IMR-90 (cell line): Measurements from ENCODE around the gene TBC1D22A. TPM values are rescaled to one million over a fixed set of nuclear protein-coding genes. Genes with fewer than 3 reads are reported as not detected.

Experiments
- ATAC-seq: fragments of 200-7000 bp; cut with Tn5 transposase; 2 replicates; pipeline ENCODE4 v1.9.1; 2020; ENCODE audit warnings: low read depth, mild to moderate bottlenecking, moderate library complexity
- BruUV-seq: library from RNA; stranded (reverse); fragments of 400-500 nt; replicated peaks from 2 replicates; lab custom pipeline; 2021; lab: Mats Ljungman, UMichigan
- CTCF ChIA-PET: fragments of 300-600 bp; formaldehyde crosslinking; extraction: SDS; loops from one replicate; lab custom pipeline; 2021; ENCODE audit warnings: antibody characterized with exemption; lab: Yijun Ruan, JAX
- POLR2A ChIA-PET: fragments of 300-600 bp; sonication (Branson Sonifier 250); formaldehyde crosslinking; loops from one replicate; lab custom pipeline; 2022; ENCODE audit warnings: antibody characterized with exemption; ENCODE audit not compliant: unreplicated experiment; lab: Charles Lee
- DNase-seq: peaks from one replicate; pipeline ENCODE4 v3.0.0; 2013
- H2AFZ ChIP-seq: replicated peaks from 2 replicates; pipeline ENCODE3; 2013; ENCODE audit warnings: low read length, mild to moderate bottlenecking; ENCODE audit not compliant: poor library complexity
- H2AK5ac ChIP-seq: 2 replicates; pipeline ENCODE4 v1.6.1; 2013; ENCODE audit warnings: low read depth, low read length, inconsistent platforms
- H2AK9ac ChIP-seq: replicated peaks from 2 replicates; pipeline ENCODE3; 2013; ENCODE audit warnings: mild to moderate bottlenecking, low read depth, low read length, moderate library complexity; ENCODE audit not compliant: poor library complexity
- H2BK120ac ChIP-seq: 2 replicates; pipeline ENCODE4 v1.6.1; 2013; ENCODE audit warnings: low read depth, low read length, inconsistent platforms
- H2BK15ac ChIP-seq: 3 replicates; pipeline ENCODE4 v1.6.1; 2013; ENCODE audit warnings: low read depth, low read length, inconsistent platforms
- H2BK20ac ChIP-seq: 2 replicates; pipeline ENCODE4 v1.6.1; 2013; ENCODE audit warnings: low read depth, mild to moderate bottlenecking, inconsistent platforms, low read length, moderate library complexity
- H2BK5ac ChIP-seq: 2 replicates; pipeline ENCODE4 v1.6.1; 2013; ENCODE audit warnings: mild to moderate bottlenecking, low read depth, low read length, inconsistent platforms; ENCODE audit not compliant: poor library complexity, severe bottlenecking
- H3K14ac ChIP-seq: replicated peaks from 2 replicates; pipeline ENCODE4 v1.6.1; 2013; ENCODE audit warnings: low read depth, low read length, inconsistent platforms
- H3K18ac ChIP-seq: 2 replicates; pipeline ENCODE4 v1.6.1; 2013; ENCODE audit warnings: low read depth, low read length, control low read depth
- H3K23ac ChIP-seq: 2 replicates; pipeline ENCODE4 v1.6.1; 2013; ENCODE audit warnings: low read depth, low read length, inconsistent platforms
- H3K27ac ChIP-seq: 2 replicates; pipeline ENCODE4 v1.5.1; 2013; ENCODE audit warnings: mild to moderate bottlenecking, control low read depth, low read length; ENCODE audit not compliant: insufficient read depth
- H3K27me3 ChIP-seq: 2 replicates; pipeline ENCODE4 v1.6.1; 2013; ENCODE audit warnings: low read length; ENCODE audit not compliant: control insufficient read depth, insufficient read depth
- H3K36me3 ChIP-seq: 2 replicates; pipeline ENCODE4 v1.6.1; 2013; ENCODE audit warnings: low read length, mixed read lengths; ENCODE audit not compliant: control insufficient read depth, insufficient read depth
- H3K4ac ChIP-seq: 2 replicates; pipeline ENCODE4 v1.6.1; 2013; ENCODE audit warnings: low read depth, low read length, inconsistent platforms
- H3K4me1 ChIP-seq: 2 replicates; pipeline ENCODE4 v1.6.1; 2013; ENCODE audit warnings: low read length, mixed read lengths; ENCODE audit not compliant: control insufficient read depth, insufficient read depth
- H3K4me2 ChIP-seq: 2 replicates; pipeline ENCODE4 v1.6.1; 2013; ENCODE audit warnings: low read depth, mild to moderate bottlenecking, control low read depth, low read length, moderate library complexity
- H3K4me3 ChIP-seq: 2 replicates; pipeline ENCODE4 v1.5.1; 2013; ENCODE audit warnings: low read depth, mild to moderate bottlenecking, control low read depth, low read length, moderate library complexity; ENCODE audit not compliant: insufficient read depth
- H3K56ac ChIP-seq: 2 replicates; pipeline ENCODE4 v1.6.1; 2013; ENCODE audit warnings: low read length, inconsistent platforms; ENCODE audit not compliant: insufficient read depth; ENCODE audit errors: extremely low read depth
- H3K79me1 ChIP-seq, 2 experiments: 2 replicates each; pipeline ENCODE4 v1.6.1; 2013; ENCODE audit warnings: low read length in 2 of 2, inconsistent platforms in 1 of 2, low read depth in 1 of 2
- H3K9ac ChIP-seq: 2 replicates; pipeline ENCODE4 v1.6.1; 2013; ENCODE audit warnings: low read depth, low read length, control low read depth
- H3K9me1 ChIP-seq: 2 replicates; pipeline ENCODE4 v1.6.1; 2013; ENCODE audit warnings: low read length, inconsistent platforms; ENCODE audit not compliant: insufficient read depth
- H3K9me3 ChIP-seq: 2 replicates; pipeline ENCODE4 v1.6.1; 2013; ENCODE audit warnings: low read length; ENCODE audit not compliant: control insufficient read depth, insufficient read depth
- H4K20me1 ChIP-seq: 2 replicates; pipeline ENCODE4 v1.6.1; 2013; ENCODE audit warnings: low read length, inconsistent platforms; ENCODE audit not compliant: insufficient read depth
- H4K5ac ChIP-seq: 2 replicates; pipeline ENCODE4 v1.6.1; 2013; ENCODE audit warnings: mild to moderate bottlenecking, low read depth, low read length, control low read depth
- H4K8ac ChIP-seq, 2 experiments: 2 replicates each; pipeline ENCODE4 v1.6.1; 2013; ENCODE audit warnings: low read depth in 2 of 2, low read length in 2 of 2, control low read depth in 1 of 2, inconsistent platforms in 1 of 2
- H4K91ac ChIP-seq: 2 replicates; pipeline ENCODE4 v1.6.1; 2013; ENCODE audit warnings: low read depth, low read length, inconsistent platforms; ENCODE audit not compliant: insufficient read depth
- CHD1 ChIP-seq: IDR thresholded peaks from 2 replicates; pipeline ENCODE4 v1.6.1; 2012; ENCODE audit warnings: low read depth, low read length, improper control_type of control experiment
- MAFK ChIP-seq: IDR thresholded peaks from 2 replicates; pipeline ENCODE4 v1.6.1; 2012; ENCODE audit warnings: low read depth, low read length, improper control_type of control experiment
- MAZ ChIP-seq: IDR thresholded peaks from 2 replicates; pipeline ENCODE4 v1.6.1; 2012; ENCODE audit warnings: low read depth, mild to moderate bottlenecking, low read length, improper control_type of control experiment, moderate library complexity, borderline replicate concordance
- MXI1 ChIP-seq: IDR thresholded peaks from 2 replicates; pipeline ENCODE4 v1.6.1; 2012; ENCODE audit warnings: low read depth, mild to moderate bottlenecking, low read length, moderate library complexity, borderline replicate concordance
- POLR2A ChIP-seq: IDR thresholded peaks from 2 replicates; pipeline ENCODE4 v1.6.1; 2012; ENCODE audit warnings: mild to moderate bottlenecking, low read depth, low read length
- RCOR1 ChIP-seq: IDR thresholded peaks from 2 replicates; pipeline ENCODE4 v1.6.1; 2012; ENCODE audit warnings: mild to moderate bottlenecking, low read length, improper control_type of control experiment; ENCODE audit not compliant: insufficient replicate concordance
- SMC3 ChIP-seq: fragments of 150-350 bp; IDR thresholded peaks from 2 replicates; pipeline ENCODE4 v1.6.1; 2016; ENCODE audit warnings: low read depth, mild to moderate bottlenecking, antibody characterized with exemption, low read length, moderate library complexity
- WGBS, 2 experiments: methylation state at CpG; one replicate each; pipeline versions ENCODE4 v1.1.5 to v1.1.7; 2013; ENCODE audit warnings: missing lambda C conversion rate in 2 of 2; ENCODE audit not compliant: insufficient read length in 1 of 2; ENCODE audit errors: extremely low coverage in 2 of 2; 5-methylcytosine and 5-hydroxymethylcytosine counted together
- dilution Hi-C: fragments of 300-500 bp; cut with HindIII; formaldehyde crosslinking; loops from one replicate; pipeline ENCODE4 v1.14.3; 2018; ENCODE audit warnings: low sequenced_read_pairs; ENCODE audit not compliant: unreplicated experiment
- in situ Hi-C: fragments of 300-500 bp; cut with MboI; formaldehyde crosslinking; loops from 3 replicates; pipeline ENCODE4 v1.14.3; 2019; ENCODE audit warnings: low sequenced_read_pairs, inconsistent platforms, mixed read lengths
- intact Hi-C: fragments of 100-400 bp; cut with micrococcal nuclease; formaldehyde crosslinking; loops from 2 replicates; pipeline ENCODE4 v1.10.0; 2022
- polyA plus RNA-seq, 3 experiments: library from polyadenylated mRNA; depleted of rRNA; stranded (reverse); fragments of >200 nt; gene quantifications; 2 replicates each; pipeline ENCODE4 v1.2.3, GENCODE V29; 2012; ENCODE audit warnings: low replicate concordance in 1 of 3
- total RNA-seq: library from RNA; depleted of rRNA; stranded (reverse); fragments of >200 nt; gene quantifications from 2 replicates; pipeline ENCODE4 v1.2.3, GENCODE V29; 2012
- TF ChIP-seq, protein P1 (sequence below): fragments of 150-350 bp; IDR thresholded peaks from 2 replicates; pipeline ENCODE4 v1.6.1; 2017; ENCODE audit warnings: mild to moderate bottlenecking, antibody characterized with exemption, low read length, low read depth
- TF ChIP-seq, protein P2 (sequence below): fragments of 150-350 bp; IDR thresholded peaks from 2 replicates; pipeline ENCODE4 v1.6.1; 2016; ENCODE audit warnings: low read depth, mild to moderate bottlenecking, low read length, moderate library complexity, borderline replicate concordance
- TF ChIP-seq, protein P3 (sequence below): conservative IDR thresholded peaks from 2 replicates; pipeline ENCODE4 v1.5.1; 2012; ENCODE audit warnings: mild to moderate bottlenecking, low read depth, low read length, improper control_type of control experiment

Gene TBC1D22A
- total and polyA plus RNA-seq, 2 of the 4 experiments (the other 2 are of a cell fraction): 9.0 to 16.7 TPM

DNA sequence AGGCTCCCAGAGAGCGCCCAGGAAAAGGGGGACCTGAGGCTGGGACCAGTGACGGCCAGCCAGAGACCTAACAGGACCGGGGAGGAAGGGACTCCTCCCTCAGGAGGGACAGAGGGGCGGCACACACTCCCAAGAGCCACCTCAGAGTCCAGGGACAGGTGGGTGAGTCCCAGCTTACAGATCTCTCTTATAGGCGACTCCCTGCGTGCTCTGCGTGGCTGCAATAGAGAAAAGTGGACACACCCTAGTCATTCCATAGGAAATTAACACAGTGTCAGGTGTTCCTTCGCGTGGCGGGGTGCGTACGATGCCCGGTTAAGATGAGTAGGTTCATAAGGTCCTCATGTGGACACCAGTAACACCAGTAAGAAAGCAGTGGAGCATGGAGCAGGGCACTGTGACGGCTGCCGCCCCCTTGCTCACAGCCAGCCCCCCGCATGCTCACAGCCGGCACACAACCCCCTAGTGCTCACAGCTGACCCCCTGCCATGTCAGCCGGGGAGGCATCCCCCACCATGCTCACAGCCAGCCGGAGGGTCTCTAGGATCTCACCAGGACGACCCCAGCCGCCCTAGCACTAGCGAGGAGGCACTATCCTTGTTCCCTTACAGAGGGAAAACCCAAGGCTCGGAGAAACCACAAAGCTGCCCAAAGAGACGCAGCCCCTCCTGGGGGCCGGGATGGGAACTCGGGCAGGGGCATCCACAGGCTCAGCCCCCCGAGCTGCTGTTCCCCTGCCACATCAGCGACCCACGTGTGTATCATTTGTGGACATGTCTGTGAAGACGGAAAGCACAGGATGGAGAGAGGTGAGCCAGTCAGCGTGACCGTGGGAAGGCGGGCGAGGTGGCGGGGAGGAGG, 426.8 kb downstream of the TBC1D22A start:
- Histone ChIP-seq H3K23ac (no peak overlapping the region), H3K9me1 (no peaks in the 10 kb centered on the region), H3K4me2 (no peak overlapping the region), H3K9me3 (peaks cover 3% of the 10 kb centered on the region; the same call in 1 of the 2 replicates), H4K20me1 (no peaks in the 10 kb centered on the region), H2AFZ (no peak overlapping the region), H3K27me3 (no peaks in the 10 kb centered on the region), H3K56ac (no peak overlapping the region), H3K4me1 (no peaks in the 10 kb centered on the region), H2BK120ac (no peak overlapping the region), H2AK9ac (no peak overlapping the region), H3K27ac (no peak overlapping the region), H4K5ac (no peak overlapping the region), H2BK20ac (no peak overlapping the region), H2BK15ac (no peak overlapping the region), H2BK5ac (no peak overlapping the region), H3K14ac (no peak overlapping the region), H3K4me3 (no peak overlapping the region), H3K9ac (no peak overlapping the region), H3K79me1 (no peaks in the 10 kb centered on the region), H3K36me3 (no peaks in the 10 kb centered on the region), H2AK5ac (no peak overlapping the region), H3K4ac (no peak overlapping the region), H4K8ac (no peak overlapping the region), H4K91ac (no peak overlapping the region), H3K18ac (no peak overlapping the region)
- TF ChIP-seq, protein P1, sequence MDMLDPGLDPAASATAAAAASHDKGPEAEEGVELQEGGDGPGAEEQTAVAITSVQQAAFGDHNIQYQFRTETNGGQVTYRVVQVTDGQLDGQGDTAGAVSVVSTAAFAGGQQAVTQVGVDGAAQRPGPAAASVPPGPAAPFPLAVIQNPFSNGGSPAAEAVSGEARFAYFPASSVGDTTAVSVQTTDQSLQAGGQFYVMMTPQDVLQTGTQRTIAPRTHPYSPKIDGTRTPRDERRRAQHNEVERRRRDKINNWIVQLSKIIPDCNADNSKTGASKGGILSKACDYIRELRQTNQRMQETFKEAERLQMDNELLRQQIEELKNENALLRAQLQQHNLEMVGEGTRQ: no peak
- TF ChIP-seq MXI1 (no peak), RCOR1 (no peak), CHD1 (no peak), MAFK (no peak), POLR2A (no peak), SMC3 (no peak), MAZ (no peak)
- TF ChIP-seq, protein P2, sequence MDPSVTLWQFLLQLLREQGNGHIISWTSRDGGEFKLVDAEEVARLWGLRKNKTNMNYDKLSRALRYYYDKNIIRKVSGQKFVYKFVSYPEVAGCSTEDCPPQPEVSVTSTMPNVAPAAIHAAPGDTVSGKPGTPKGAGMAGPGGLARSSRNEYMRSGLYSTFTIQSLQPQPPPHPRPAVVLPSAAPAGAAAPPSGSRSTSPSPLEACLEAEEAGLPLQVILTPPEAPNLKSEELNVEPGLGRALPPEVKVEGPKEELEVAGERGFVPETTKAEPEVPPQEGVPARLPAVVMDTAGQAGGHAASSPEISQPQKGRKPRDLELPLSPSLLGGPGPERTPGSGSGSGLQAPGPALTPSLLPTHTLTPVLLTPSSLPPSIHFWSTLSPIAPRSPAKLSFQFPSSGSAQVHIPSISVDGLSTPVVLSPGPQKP: no peak
- TF ChIP-seq, protein P3, sequence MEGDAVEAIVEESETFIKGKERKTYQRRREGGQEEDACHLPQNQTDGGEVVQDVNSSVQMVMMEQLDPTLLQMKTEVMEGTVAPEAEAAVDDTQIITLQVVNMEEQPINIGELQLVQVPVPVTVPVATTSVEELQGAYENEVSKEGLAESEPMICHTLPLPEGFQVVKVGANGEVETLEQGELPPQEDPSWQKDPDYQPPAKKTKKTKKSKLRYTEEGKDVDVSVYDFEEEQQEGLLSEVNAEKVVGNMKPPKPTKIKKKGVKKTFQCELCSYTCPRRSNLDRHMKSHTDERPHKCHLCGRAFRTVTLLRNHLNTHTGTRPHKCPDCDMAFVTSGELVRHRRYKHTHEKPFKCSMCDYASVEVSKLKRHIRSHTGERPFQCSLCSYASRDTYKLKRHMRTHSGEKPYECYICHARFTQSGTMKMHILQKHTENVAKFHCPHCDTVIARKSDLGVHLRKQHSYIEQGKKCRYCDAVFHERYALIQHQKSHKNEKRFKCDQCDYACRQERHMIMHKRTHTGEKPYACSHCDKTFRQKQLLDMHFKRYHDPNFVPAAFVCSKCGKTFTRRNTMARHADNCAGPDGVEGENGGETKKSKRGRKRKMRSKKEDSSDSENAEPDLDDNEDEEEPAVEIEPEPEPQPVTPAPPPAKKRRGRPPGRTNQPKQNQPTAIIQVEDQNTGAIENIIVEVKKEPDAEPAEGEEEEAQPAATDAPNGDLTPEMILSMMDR: no peak
- intact Hi-C loops (no loop called here), in situ Hi-C loops (no loop called here), dilution Hi-C loops (no loop called here)
- BruUV-seq: no TSS peak
- no peak for ATAC-seq
- DNase-seq: no peak
- WGBS, 2 experiments: 73% methylated on average over 11 of the region's 35 CpGs; no CpG with 5 or more reads in 1 of the 2 experiments
- CTCF ChIA-PET: no interaction called here
- POLR2A ChIA-PET: no interaction called here
